ENCODE results near the gene MS4A7. TPM values are rescaled to one million over a fixed set of nuclear protein-coding genes. Genes with fewer than 3 reads are reported as not detected.

Gene MS4A7
- total RNA-seq, 1 donor from 2014 or later = 33.2 TPM

Other genes starting within 250 kb of the MS4A7 start
- gene MS4A6A, start 195.4 kb upstream of the MS4A7 start, total RNA-seq = 51.1 TPM
- 4.7 TPM for gene MS4A4E, start 135.4 kb upstream of the MS4A7 start, total RNA-seq
- gene MS4A4A, start 97.9 kb upstream of the MS4A7 start, total RNA-seq = 8.4 TPM
- gene MS4A6E, start 51.3 kb upstream of the MS4A7 start, total RNA-seq = not detected
- 1.5 TPM for gene MS4A14, start 17.9 kb downstream of the MS4A7 start, total RNA-seq
- gene MS4A5, start 51.0 kb downstream of the MS4A7 start, total RNA-seq = not detected
- gene MS4A1, start 77.3 kb downstream of the MS4A7 start, total RNA-seq = 0.49 TPM
- not detected for gene MS4A12, start 114.2 kb downstream of the MS4A7 start, total RNA-seq
- gene MS4A13, start 136.9 kb downstream of the MS4A7 start, total RNA-seq = not detected

All from ureter (tissue), 1 donor.